CD4-positive, alpha-beta T cell treated with Interleukin-4 for 1 hour (primary cell): ENCODE data around the gene RAD23A.
A peak's percentile ranks its signal among the peaks of the same experiment; 100 is the strongest.
"Not testable (repeated sequence)": the region's sequence is repeated elsewhere in the genome, so short reads cannot be mapped to it uniquely, and the experiment has no call there.

Source experiments
- DNase-seq, 2 donors: peaks; one replicate each; pipeline ENCODE4 v3.0.0-alpha.2; 2020 to 2022

Gene RAD23A

GRCh38 chr19:12937927-12938778, 7.5 kb upstream of the RAD23A start, which contains the start of gene CALR:
TSS of gene CALR (plus strand) at chr19:12938609. CDS start at chr19:12938680, 71 bp downstream.
- DNase-seq: peak; percentile 100

GRCh38 chr19:12938779-12939601, 6.7 kb upstream of the RAD23A start:
- DNase-seq: peak; percentile 50 to 53

GRCh38 chr19:12939975-12940423, 5.7 kb upstream of the RAD23A start:
- DNase-seq: no peak

- no peak for DNase-seq
These were observed 4.8 kb upstream of the RAD23A start for GRCh38 chr19:12940897-12941296.

GRCh38 chr19:12943437-12944044, 2.1 kb upstream of the RAD23A start:
- DNase-seq: no peak

- DNase-seq: no peak
These were observed 1.5 kb upstream of the RAD23A start for GRCh38 chr19:12944104-12944674.

GRCh38 chr19:12946092-12946721, 545 bp downstream of the RAD23A start:
- DNase-seq: peak; percentile 42 to 51

- no peak for DNase-seq
These were observed 1.3 kb downstream of the RAD23A start for GRCh38 chr19:12946731-12947496.

GRCh38 chr19:12947702-12948611, 2.3 kb downstream of the RAD23A start:
- DNase-seq: no peak

- no peak for DNase-seq
These were observed 3.1 kb downstream of the RAD23A start for GRCh38 chr19:12948612-12949362.

GRCh38 chr19:12949363-12950283, 4.0 kb downstream of the RAD23A start:
- no peak for DNase-seq

GRCh38 chr19:12952050-12952449, 6.4 kb downstream of the RAD23A start:
- DNase-seq: not testable (repeated sequence)

- peak in 1 of 2 donors; percentile 52 for DNase-seq
These were observed 7.0 kb downstream of the RAD23A start for GRCh38 chr19:12952488-12953137.

GRCh38 chr19:12953138-12953798, 7.6 kb downstream of the RAD23A start:
- no peak for DNase-seq

GRCh38 chr19:12953799-12954611, 8.3 kb downstream of the RAD23A start:
- no peak for DNase-seq

- DNase-seq: no peak
These were observed 8.9 kb downstream of the RAD23A start for GRCh38 chr19:12954612-12954962.

- DNase-seq: not testable (repeated sequence)
These were observed 9.9 kb downstream of the RAD23A start for GRCh38 chr19:12955575-12955974.
